ENCODE results near the gene PRDM16. TPM values are rescaled to one million over a fixed set of nuclear protein-coding genes. Genes with fewer than 3 reads are reported as not detected.

PRDM16 gene
- total RNA-seq, 1 experiment from 2014 or later, result 0.95 TPM

DNA sequence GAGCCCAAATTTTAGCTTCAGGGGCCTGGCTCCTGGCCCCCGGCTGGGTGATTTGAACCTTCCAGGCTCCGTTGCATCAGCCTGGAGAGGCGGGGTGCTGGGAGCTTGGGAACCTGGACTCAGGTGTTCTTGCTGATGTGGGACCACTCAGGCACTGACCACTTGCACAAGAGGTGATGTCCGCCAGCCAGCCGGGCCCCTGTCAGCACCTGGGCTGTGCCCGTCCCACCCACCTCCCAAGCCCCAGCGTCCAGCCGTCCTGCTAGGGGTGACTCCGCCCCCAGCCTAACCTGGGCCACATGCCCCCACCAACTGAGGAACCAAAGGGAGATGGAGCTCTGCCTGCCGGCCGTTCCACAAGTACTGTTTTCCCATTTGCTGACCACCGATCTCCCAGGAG lies 338.0 kb downstream of the PRDM16 start:
- DNase-seq, result no peak
- H3K9me3 ChIP-seq, result no peaks in the 10 kb centered on the region

DNA sequence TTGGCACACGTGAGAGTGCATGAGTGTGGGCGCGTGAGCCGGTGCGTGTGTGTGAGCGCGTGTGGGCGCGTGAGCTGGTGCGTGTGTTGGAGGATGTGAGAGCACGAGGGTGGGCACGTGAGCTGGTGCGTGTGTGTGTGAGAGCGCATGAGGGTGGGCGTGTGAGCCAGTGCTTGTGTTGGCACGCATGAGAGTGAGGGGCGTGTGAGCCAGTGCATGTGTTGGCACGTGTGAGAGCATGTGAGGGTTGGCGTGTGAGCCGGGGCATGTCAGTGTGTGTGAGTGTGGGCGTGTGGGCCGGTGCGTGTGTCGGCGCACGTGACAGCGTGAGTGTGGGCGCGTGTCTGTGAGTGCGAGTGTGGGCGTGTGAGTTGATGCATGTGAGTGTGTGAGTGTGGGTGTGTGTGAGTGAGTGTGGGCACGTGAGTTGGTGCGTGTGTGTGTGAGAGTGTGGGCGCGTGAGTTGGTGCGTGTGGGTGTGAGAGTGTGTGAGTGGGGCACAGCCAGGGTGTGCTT lies 339.8 kb downstream of the PRDM16 start:
- DNase-seq, result no peak
- no peaks in the 10 kb centered on the region for H3K27me3 ChIP-seq

More for the DNA sequence above, 338.0 kb downstream of the PRDM16 start:
- Histone ChIP-seq H3K36me3 (no peaks in the 10 kb centered on the region), H3K27me3 (no peaks in the 10 kb centered on the region), H3K4me3 (no peak overlapping the region)

GRCh38 chr1:3409366-3410141 lies 340.6 kb downstream of the PRDM16 start:
- DNase-seq, result no peak
- Histone ChIP-seq H3K36me3 (no peaks in the 10 kb centered on the region), H3K9me3 (no peaks in the 10 kb centered on the region), H3K27me3 (no peaks in the 10 kb centered on the region), H3K4me3 (no peak overlapping the region)

More for the DNA sequence above, 339.8 kb downstream of the PRDM16 start:
- Histone ChIP-seq H3K4me3 (no peak overlapping the region), H3K36me3 (no peaks in the 10 kb centered on the region), H3K9me3 (no peaks in the 10 kb centered on the region)

- Histone ChIP-seq H3K4me3 (no peak overlapping the region), H3K9me3 (no peaks in the 10 kb centered on the region), H3K27me3 (no peaks in the 10 kb centered on the region), H3K36me3 (no peaks in the 10 kb centered on the region)
- DNase-seq, result peak; percentile 72
Observed at GRCh38 chr1:3410142-3410925, 341.3 kb downstream of the PRDM16 start.

DNA sequence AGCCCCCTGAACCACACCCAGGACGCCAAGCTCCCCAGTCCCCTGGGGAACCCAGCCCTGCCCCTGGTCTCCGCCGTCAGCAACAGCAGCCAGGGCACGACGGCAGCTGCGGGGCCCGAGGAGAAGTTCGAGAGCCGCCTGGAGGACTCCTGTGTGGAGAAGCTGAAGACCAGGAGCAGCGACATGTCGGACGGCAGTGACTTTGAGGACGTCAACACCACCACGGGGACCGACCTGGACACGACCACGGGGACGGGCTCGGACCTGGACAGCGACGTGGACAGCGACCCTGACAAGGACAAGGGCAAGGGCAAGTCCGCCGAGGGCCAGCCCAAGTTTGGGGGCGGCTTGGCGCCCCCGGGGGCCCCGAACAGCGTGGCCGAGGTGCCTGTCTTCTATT lies 342.8 kb downstream of the PRDM16 start:
- H3K36me3 ChIP-seq, result no peaks in the 10 kb centered on the region

GRCh38 chr1:3412376-3412775 lies 343.4 kb downstream of the PRDM16 start:
- Histone ChIP-seq H3K27me3 (no peaks in the 10 kb centered on the region), H3K9me3 (peaks cover 5% of the 10 kb centered on the region)

More for the DNA sequence above, 342.8 kb downstream of the PRDM16 start:
- Histone ChIP-seq H3K9me3 (no peaks in the 10 kb centered on the region; the same call in 1 of the 2 replicates), H3K27me3 (no peaks in the 10 kb centered on the region), H3K4me3 (no peak overlapping the region)
- DNase-seq, result no peak

GRCh38 chr1:3413975-3414710 lies 345.1 kb downstream of the PRDM16 start:
- DNase-seq, result no peak

More at GRCh38 chr1:3412376-3412775, 343.4 kb downstream of the PRDM16 start:
- no peak overlapping the region for H3K4me3 ChIP-seq
- no peaks in the 10 kb centered on the region for H3K36me3 ChIP-seq
- no peak for DNase-seq

DNA sequence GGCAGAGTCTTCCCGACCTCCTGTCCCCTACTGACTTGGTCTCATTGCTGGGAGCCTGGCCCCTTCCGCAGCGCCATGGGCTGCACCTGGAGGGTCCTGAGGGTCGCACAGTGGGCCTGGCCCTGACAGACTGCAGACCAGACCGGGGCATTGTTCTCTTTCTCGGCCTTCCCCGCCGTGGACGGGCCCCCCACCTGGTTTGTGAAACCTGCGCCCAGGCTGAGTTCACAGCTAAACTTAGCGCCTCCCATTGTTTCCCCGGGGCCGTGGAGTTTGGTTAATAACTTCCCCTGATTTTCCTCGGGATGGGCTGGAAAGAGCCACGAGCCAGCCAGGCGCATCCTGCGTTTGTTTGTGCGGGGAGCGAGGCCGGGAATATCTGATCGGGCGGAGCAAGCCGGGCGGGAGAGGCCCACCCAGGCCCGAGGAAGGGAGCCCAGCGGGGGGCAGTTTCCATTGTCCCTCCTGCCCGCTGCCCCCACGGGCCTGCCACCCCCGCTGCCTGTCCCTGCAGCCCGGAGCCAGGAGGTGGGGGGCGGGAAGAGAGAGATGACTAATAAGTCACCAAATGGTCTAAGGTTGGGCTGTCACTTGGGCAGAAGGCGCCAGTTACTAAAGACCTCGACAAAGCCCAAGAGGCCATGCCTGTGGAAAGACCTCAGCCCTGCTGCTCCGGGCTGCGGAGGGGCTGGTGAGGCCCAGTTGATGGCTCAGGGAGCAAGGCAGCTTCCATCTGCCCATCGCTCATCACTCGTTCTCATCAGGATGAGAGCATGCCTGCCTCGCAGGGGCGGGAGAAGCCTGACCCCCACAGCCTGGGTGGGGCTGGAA lies 346.5 kb downstream of the PRDM16 start:
- H3K27me3 ChIP-seq, result no peaks in the 10 kb centered on the region
- no peak overlapping the region for H3K4me3 ChIP-seq
- H3K36me3 ChIP-seq, result no peaks in the 10 kb centered on the region
- peaks cover 5% of the 10 kb centered on the region for H3K9me3 ChIP-seq
- DNase-seq, result no peak

More at GRCh38 chr1:3413975-3414710, 345.1 kb downstream of the PRDM16 start:
- Histone ChIP-seq H3K27me3 (no peaks in the 10 kb centered on the region), H3K4me3 (no peak overlapping the region), H3K36me3 (no peaks in the 10 kb centered on the region), H3K9me3 (peaks cover 5% of the 10 kb centered on the region)

DNA sequence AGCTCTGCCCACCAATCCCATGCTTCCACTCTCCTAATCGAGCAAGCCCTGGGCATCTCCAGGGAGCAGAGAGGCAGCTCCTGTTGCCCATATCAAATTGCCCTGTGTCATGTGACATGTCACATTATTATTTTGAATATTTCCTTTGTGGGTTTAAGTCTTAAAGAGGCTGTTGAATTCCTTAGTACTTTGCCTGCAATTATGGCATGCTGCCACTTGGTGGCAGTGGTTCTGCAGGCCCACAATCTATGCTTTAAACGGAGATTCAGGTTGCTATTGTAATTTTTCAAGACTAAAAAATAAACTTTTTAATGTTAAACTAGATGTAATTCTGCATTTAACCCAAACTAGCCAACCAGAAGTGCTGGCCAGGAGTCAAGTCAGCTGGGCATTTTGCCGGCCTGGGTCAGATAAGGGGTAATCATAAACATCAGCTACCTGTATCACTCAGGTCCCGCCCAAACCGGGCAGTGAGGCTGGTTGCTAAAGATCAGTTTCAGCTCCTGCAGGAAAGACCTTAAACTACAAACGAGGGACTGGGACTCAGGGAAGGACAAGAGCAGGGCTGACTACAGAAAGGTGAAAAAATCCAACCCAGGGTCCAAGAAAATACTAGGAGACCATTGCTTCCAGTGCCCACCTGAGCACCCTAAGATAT lies 348.2 kb downstream of the PRDM16 start:
- H3K36me3 ChIP-seq, result no peaks in the 10 kb centered on the region
- no peaks in the 10 kb centered on the region for H3K27me3 ChIP-seq
- no peak overlapping the region for H3K4me3 ChIP-seq
- no peak for DNase-seq
- H3K9me3 ChIP-seq, result peaks cover 5% of the 10 kb centered on the region

DNA sequence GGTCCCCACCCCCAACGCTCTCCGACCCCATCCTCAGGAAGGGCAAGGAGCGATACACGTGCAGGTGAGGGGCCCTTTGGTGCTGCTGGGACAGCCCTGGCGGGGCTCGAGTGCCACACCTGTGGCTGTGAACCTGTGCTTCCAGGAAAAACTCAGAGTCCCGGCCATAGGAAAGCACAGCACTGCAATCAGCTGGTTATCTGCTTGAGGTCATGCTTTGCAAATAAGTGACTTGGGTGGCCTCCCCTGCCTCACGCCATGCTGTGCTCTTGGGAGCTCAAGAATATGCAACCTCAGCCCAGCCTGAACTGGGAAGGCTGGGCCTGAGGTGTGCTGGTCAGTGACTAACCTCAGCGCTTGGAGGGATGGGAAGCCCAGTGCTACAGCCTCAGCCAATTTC lies 348.9 kb downstream of the PRDM16 start:
- no peaks in the 10 kb centered on the region for H3K27me3 ChIP-seq
- peaks cover 5% of the 10 kb centered on the region for H3K9me3 ChIP-seq
- H3K4me3 ChIP-seq, result no peak overlapping the region
- DNase-seq, result no peak
- no peaks in the 10 kb centered on the region for H3K36me3 ChIP-seq

DNA sequence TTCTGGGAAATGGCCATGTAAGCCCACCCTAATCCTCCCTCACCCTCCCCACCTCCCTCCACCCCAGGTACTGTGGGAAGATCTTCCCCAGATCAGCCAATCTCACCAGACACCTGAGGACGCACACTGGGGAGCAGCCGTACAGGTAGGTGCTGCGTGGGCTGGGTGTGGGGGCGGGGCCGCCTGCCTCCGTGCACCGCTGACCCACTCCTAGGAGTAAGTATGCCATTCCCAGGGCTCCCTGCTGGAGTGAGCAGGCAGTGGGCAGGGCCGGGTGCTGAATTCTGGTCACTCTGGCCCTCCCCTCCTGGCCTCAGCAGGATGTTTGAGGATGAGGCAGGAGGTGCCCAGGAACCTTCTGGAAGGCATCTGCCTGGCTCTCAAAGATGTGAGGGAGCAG lies 349.6 kb downstream of the PRDM16 start:
- H3K36me3 ChIP-seq, result no peaks in the 10 kb centered on the region
- DNase-seq, result no peak
- peaks cover 5% of the 10 kb centered on the region for H3K9me3 ChIP-seq
- H3K4me3 ChIP-seq, result no peak overlapping the region
- no peaks in the 10 kb centered on the region for H3K27me3 ChIP-seq

DNA sequence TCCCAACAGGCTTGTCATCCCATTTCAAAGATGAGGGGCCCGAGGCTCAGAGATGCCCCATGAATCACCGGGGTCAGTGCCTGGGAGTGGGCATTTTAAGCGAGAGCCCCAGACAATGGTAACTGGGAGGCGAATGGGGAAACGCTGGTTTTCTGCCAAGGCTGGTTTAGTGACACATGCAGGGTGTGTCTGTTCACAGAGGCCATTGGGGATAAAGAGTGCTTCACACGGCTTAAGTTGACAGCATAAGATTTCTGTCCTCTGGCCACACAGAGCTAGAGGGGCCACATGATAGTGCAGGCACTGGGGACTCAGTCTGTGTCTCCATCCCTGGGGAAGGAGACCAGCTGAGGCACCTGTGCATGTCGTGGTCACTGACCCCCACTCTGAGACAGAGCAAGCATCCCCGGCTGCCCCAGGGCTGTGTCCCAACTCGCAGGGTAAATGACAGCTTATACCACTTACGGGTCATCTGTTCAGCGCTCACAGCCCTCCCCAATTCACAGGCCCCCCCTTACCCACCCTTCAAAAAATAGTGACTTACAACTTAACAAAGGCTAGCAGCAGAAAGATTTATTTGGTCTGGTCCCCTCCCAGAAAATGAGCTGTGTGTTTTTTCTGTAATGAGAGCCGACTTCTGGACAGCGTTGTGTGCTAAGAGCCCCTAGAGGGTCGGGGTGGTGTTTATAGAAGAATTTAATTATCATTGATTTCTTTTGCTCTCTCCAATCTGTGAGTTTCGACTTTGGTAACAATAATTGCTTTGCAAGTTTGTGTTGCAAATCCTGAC lies 350.6 kb downstream of the PRDM16 start:
- Histone ChIP-seq H3K36me3 (no peaks in the 10 kb centered on the region), H3K9me3 (peaks cover 5% of the 10 kb centered on the region), H3K4me3 (no peak overlapping the region), H3K27me3 (no peaks in the 10 kb centered on the region)
- DNase-seq, result peak; percentile 30

GRCh38 chr1:3420218-3420951 lies 351.4 kb downstream of the PRDM16 start:
- DNase-seq, result no peak
- Histone ChIP-seq H3K36me3 (no peaks in the 10 kb centered on the region), H3K27me3 (no peaks in the 10 kb centered on the region), H3K9me3 (peaks cover 5% of the 10 kb centered on the region), H3K4me3 (no peak overlapping the region)

DNA sequence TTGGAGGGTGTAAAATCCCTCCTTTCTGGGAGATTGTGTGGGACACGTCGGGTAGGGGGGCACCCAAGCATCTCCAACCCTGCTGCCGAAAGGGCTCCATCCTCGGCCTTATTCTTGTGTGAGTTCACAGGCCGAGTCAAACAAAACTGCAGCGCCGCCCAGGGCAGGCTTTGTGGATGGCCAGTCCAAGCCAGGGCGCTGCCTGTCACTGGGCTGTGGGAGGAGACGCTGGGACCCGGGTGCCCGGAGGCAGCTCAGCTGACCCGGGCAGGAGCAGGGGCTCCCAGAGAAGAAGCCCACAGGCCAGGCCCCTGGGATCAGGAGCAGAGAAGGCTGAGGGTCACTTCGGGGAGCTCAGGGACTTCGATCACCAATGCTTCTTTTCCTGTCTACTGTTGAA lies 353.6 kb downstream of the PRDM16 start:
- no peaks in the 10 kb centered on the region for H3K27me3 ChIP-seq
- no peak overlapping the region for H3K4me3 ChIP-seq
- no peaks in the 10 kb centered on the region for H3K36me3 ChIP-seq
- DNase-seq, result no peak
- no peaks in the 10 kb centered on the region for H3K9me3 ChIP-seq

Data from MG63 (cell line).